Measurements from ENCODE around the gene MXRA8. TPM values are rescaled to one million over a fixed set of nuclear protein-coding genes. Genes with fewer than 3 reads are reported as not detected.

The MXRA8 gene
- polyA plus RNA-seq, 2 of the 4 experiments (the other 2 are of a cell fraction) = 0.12 to 0.22 TPM

- FAIRE-seq = no peak
- no peak overlapping the region for H3K4me2 ChIP-seq
- ATAC-seq = no peak
- TF ChIP-seq FOSB (CRISPR knock-in tag; IDR thresholded peaks at IDR 0.05) (no peak), MAX (IDR thresholded peaks at IDR 0.05) (no peak), RNF2 (IDR thresholded peaks at IDR 0.05; ENCODE audit: borderline replicate concordance, low read depth) (no peak), ZFP36 (IDR thresholded peaks at IDR 0.05; ENCODE audit: borderline replicate concordance, partially characterized antibody) (no peak), CHD4 (IDR thresholded peaks at IDR 0.05; ENCODE audit: borderline replicate concordance) (no peak), EHMT2 (IDR thresholded peaks at IDR 0.05; ENCODE audit: low read depth) (no peak), USF2 (IDR thresholded peaks at IDR 0.05) (no peak), RAD21 (conservative IDR thresholded peaks at IDR 0.05 in 1 of 2, IDR thresholded peaks at IDR 0.05 in 1 of 2) (no peak), HOXB5 (CRISPR knock-in tag; IDR thresholded peaks at IDR 0.05) (no peak), POLR2A (IDR thresholded peaks at IDR 0.05; ENCODE audit: low read length) (no peak), CTCF (IDR thresholded peaks at IDR 0.05) (no peak), POLR2AphosphoS2 (conservative IDR thresholded peaks at IDR 0.05; ENCODE audit: low read length) (no peak), RCOR1 (IDR thresholded peaks at IDR 0.05; ENCODE audit: low read depth, low read length) (no peak), ZSCAN20 (CRISPR knock-in tag; IDR thresholded peaks at IDR 0.05) (no peak)
- TF ChIP-seq, protein P1, sequence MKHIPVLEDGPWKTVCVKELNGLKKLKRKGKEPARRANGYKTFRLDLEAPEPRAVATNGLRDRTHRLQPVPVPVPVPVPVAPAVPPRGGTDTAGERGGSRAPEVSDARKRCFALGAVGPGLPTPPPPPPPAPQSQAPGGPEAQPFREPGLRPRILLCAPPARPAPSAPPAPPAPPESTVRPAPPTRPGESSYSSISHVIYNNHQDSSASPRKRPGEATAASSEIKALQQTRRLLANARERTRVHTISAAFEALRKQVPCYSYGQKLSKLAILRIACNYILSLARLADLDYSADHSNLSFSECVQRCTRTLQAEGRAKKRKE (CRISPR knock-in tag; IDR thresholded peaks at IDR 0.05; ENCODE audit: low read depth) = no peak
- TF ChIP-seq, protein P2, sequence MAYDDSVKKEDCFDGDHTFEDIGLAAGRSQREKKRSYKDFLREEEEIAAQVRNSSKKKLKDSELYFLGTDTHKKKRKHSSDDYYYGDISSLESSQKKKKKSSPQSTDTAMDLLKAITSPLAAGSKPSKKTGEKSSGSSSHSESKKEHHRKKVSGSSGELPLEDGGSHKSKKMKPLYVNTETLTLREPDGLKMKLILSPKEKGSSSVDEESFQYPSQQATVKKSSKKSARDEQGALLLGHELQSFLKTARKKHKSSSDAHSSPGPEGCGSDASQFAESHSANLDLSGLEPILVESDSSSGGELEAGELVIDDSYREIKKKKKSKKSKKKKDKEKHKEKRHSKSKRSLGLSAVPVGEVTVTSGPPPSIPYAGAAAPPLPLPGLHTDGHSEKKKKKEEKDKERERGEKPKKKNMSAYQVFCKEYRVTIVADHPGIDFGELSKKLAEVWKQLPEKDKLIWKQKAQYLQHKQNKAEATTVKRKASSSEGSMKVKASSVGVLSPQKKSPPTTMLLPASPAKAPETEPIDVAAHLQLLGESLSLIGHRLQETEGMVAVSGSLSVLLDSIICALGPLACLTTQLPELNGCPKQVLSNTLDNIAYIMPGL (CRISPR knock-in tag; IDR thresholded peaks at IDR 0.05; ENCODE audit: borderline replicate concordance) = no peak
- WGBS (ENCODE audit: missing lambda C conversion rate) = 94% methylated on average over 20 of the region's 49 CpGs
- H3K27ac ChIP-seq = no peak overlapping the region
- ChIA-PET CTCF (interaction anchor here (1.6 kb wide), 1 partner anchor 11 kb away, joined by 4 read pairs; no protein-coding TSS in a partner anchor), POLR2A (interaction anchor here (1.0 kb wide), 1 partner anchor 87 kb away, joined by 3 read pairs; the partner anchor contains the start of gene CCNL2)
- DNase-seq (ENCODE audit: low read depth in 1 of 2, low spot score in 1 of 2) = no peak
- H3K9me3 ChIP-seq = no peaks in the 10 kb centered on the region
- H3K4me1 ChIP-seq = peaks cover 12% of the 10 kb centered on the region
- H3K4me3 ChIP-seq = no peak overlapping the region
Observed at GRCh38 chr1:1312450-1313314, 45.7 kb downstream of the MXRA8 start.
